Smooth muscle cell (in vitro differentiated cells): ENCODE data around the gene TMEM108. TPM values are rescaled to one million over a fixed set of nuclear protein-coding genes. Genes with fewer than 3 reads are reported as not detected.

Experiments used
- DNase-seq: peaks from one replicate; lab custom pipeline; 2025; ENCODE audit not compliant: unreplicated experiment; lab: John Stamatoyannopoulos, UW
- H2AFZ ChIP-seq: fragments of 200-600 bp; sonication (generic); 2 replicates; pipeline ENCODE4 v1.6.0; 2016; ENCODE audit warnings: antibody characterized with exemption, low read depth, mild to moderate bottlenecking
- H3F3A ChIP-seq: fragments of 200-600 bp; sonication (generic); 2 replicates; pipeline ENCODE4 v1.6.0; 2017; ENCODE audit warnings: antibody characterized with exemption, low read depth
- H3K27ac ChIP-seq: fragments of 200-600 bp; sonication (generic); 2 replicates; pipeline ENCODE4 v1.5.1; 2016; ENCODE audit warnings: low read depth, mild to moderate bottlenecking
- H3K27me3 ChIP-seq: fragments of 200-600 bp; sonication (generic); 2 replicates; pipeline ENCODE4 v1.6.1; 2016; ENCODE audit warnings: low read depth, mild to moderate bottlenecking
- H3K36me3 ChIP-seq: fragments of 200-600 bp; sonication (generic); 2 replicates; pipeline ENCODE4 v1.5.1; 2016; ENCODE audit warnings: low read depth
- H3K4me1 ChIP-seq: fragments of 200-600 bp; sonication (generic); 2 replicates; pipeline ENCODE4 v1.5.1; 2016; ENCODE audit warnings: low read depth
- H3K4me2 ChIP-seq: fragments of 200-600 bp; sonication (generic); 2 replicates; pipeline ENCODE4 v1.6.0; 2016; ENCODE audit warnings: mild to moderate bottlenecking
- H3K4me3 ChIP-seq: fragments of 200-600 bp; sonication (generic); 2 replicates; pipeline ENCODE4 v1.5.1; 2016; ENCODE audit warnings: mild to moderate bottlenecking
- H3K79me2 ChIP-seq: fragments of 200-600 bp; sonication (generic); 2 replicates; pipeline ENCODE4 v1.6.0; 2016; ENCODE audit warnings: low read depth, mild to moderate bottlenecking
- H3K9ac ChIP-seq: fragments of 200-600 bp; sonication (generic); 2 replicates; pipeline ENCODE4 v1.6.0; 2016; ENCODE audit warnings: low read depth
- H3K9me3 ChIP-seq: fragments of 200-600 bp; sonication (generic); replicated peaks from 2 replicates; pipeline ENCODE4 v1.5.1; 2016; ENCODE audit warnings: low read depth
- H4K20me1 ChIP-seq: fragments of 200-600 bp; sonication (generic); 2 replicates; pipeline ENCODE4 v1.6.0; 2016; ENCODE audit warnings: low read depth
- CTCF ChIP-seq: fragments of 200-600 bp; sonication (generic); IDR thresholded peaks from 2 replicates; pipeline ENCODE4 v1.5.1; 2017; ENCODE audit warnings: borderline replicate concordance, mild to moderate bottlenecking, antibody characterized with exemption; ENCODE audit not compliant: insufficient read depth, poor library complexity, severe bottlenecking
- WGBS: methylation state at CpG from one replicate; pipeline ENCODE4 v1.1.7; 2016; ENCODE audit warnings: low lambda C conversion rate; 5-methylcytosine and 5-hydroxymethylcytosine counted together
- polyA plus RNA-seq: library from polyadenylated mRNA; unstranded; fragments of >200 nt; fragmentation: Nextera tagmentation; extraction: Ambion mirVana; gene quantifications from 2 replicates; pipeline ENCODE4 v1.2.1, GENCODE V29; 2016
- total RNA-seq: library from RNA; depleted of rRNA; stranded (reverse); fragments of >200 nt; gene quantifications from 2 replicates; pipeline ENCODE4 v1.2.3, GENCODE V29; 2014

Gene TMEM108
- total and polyA plus RNA-seq, 2 experiments from 2014 or later, result 2.4 to 10.8 TPM

- Histone ChIP-seq H3F3A (no peaks in the 10 kb centered on the region), H2AFZ (no peak overlapping the region), H3K27ac (no peak overlapping the region), H4K20me1 (no peaks in the 10 kb centered on the region), H3K27me3 (peaks cover 5% of the 10 kb centered on the region), H3K9me3 (no peaks in the 10 kb centered on the region), H3K9ac (no peak overlapping the region), H3K4me1 (peaks cover 14% of the 10 kb centered on the region), H3K36me3 (no peaks in the 10 kb centered on the region), H3K4me3 (no peak overlapping the region), H3K4me2 (peak overlapping the region; percentile 13), H3K79me2 (no peaks in the 10 kb centered on the region)
- DNase-seq, result peak; percentile 26
- peak; percentile 78 for TF ChIP-seq CTCF
- WGBS, result 33% methylated on average over 6 of the region's 6 CpGs
Measured at GRCh38 chr3:133040696-133041523, 2.7 kb downstream of the TMEM108 start.

DNA sequence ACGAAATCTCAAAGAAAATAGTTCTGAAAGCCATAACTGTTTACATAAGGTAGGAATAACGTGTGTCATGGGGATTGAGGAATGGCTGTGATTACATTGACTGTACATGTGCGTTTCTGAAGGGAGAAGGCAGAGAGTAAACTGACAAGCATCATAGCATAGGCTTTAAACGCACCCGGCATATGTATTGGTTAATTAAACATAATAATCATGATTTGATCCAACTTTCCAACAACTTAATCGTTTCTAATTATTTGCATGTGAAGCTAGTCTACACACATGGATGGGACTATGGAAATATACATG is 3.3 kb downstream of the TMEM108 start:
- H4K20me1 ChIP-seq, result no peaks in the 10 kb centered on the region
- no peaks in the 10 kb centered on the region for H3K79me2 ChIP-seq
- no peak for DNase-seq
- no peaks in the 10 kb centered on the region for H3K9me3 ChIP-seq
- WGBS, result 49% methylated on average over 6 of the region's 6 CpGs
- H2AFZ ChIP-seq, result no peak overlapping the region
- peaks cover 14% of the 10 kb centered on the region for H3K4me1 ChIP-seq
- no peak for TF ChIP-seq CTCF
- H3F3A ChIP-seq, result no peaks in the 10 kb centered on the region
- H3K27ac ChIP-seq, result no peak overlapping the region
- H3K4me3 ChIP-seq, result no peak overlapping the region
- H3K4me2 ChIP-seq, result no peak overlapping the region
- H3K27me3 ChIP-seq, result peaks cover 5% of the 10 kb centered on the region
- no peaks in the 10 kb centered on the region for H3K36me3 ChIP-seq
- H3K9ac ChIP-seq, result no peak overlapping the region

- Histone ChIP-seq H3K27me3 (peaks cover 5% of the 10 kb centered on the region), H3K27ac (no peak overlapping the region), H3K4me3 (no peak overlapping the region), H3K9ac (no peak overlapping the region), H3K79me2 (no peaks in the 10 kb centered on the region), H4K20me1 (no peaks in the 10 kb centered on the region), H3K9me3 (no peaks in the 10 kb centered on the region), H3F3A (no peaks in the 10 kb centered on the region), H3K4me1 (peaks cover 11% of the 10 kb centered on the region), H3K4me2 (no peak overlapping the region), H2AFZ (no peak overlapping the region), H3K36me3 (no peaks in the 10 kb centered on the region)
- DNase-seq, result no peak
- 96% methylated on average over 1 of the region's 1 CpG for WGBS
- TF ChIP-seq CTCF, result no peak
Measured at GRCh38 chr3:133042778-133043177, 4.6 kb downstream of the TMEM108 start.

DNA sequence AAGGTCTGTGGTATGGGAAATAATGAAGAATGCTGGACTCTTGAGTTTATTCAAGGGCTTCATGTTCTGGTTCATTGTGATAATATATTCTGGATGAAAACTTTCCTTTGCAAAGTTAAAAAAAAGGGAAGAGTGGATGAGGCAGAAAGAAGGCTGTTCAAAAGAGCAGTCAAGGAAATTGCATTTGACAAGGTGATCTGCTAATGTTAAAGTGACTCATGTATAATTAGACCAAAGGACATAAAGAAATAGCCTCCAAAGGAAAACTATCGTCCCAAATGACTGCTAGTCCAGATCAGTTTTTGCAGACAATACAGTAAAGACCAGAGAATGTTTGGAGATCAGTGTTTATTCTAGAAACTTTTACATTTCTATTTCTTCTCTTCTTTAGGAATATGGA is 9.8 kb downstream of the TMEM108 start:
- H2AFZ ChIP-seq, result no peak overlapping the region
- H3K4me2 ChIP-seq, result no peak overlapping the region
- no peaks in the 10 kb centered on the region for H3F3A ChIP-seq
- 77% methylated on average over 1 of the region's 1 CpG for WGBS
- peaks cover 7% of the 10 kb centered on the region for H3K79me2 ChIP-seq
- H3K27me3 ChIP-seq, result no peaks in the 10 kb centered on the region
- H4K20me1 ChIP-seq, result no peaks in the 10 kb centered on the region
- no peak overlapping the region for H3K27ac ChIP-seq
- no peaks in the 10 kb centered on the region for H3K36me3 ChIP-seq
- H3K9me3 ChIP-seq, result no peaks in the 10 kb centered on the region
- TF ChIP-seq CTCF, result no peak
- no peak for DNase-seq
- no peak overlapping the region for H3K4me3 ChIP-seq
- no peak overlapping the region for H3K9ac ChIP-seq
- H3K4me1 ChIP-seq, result no peaks in the 10 kb centered on the region
